Ureter (tissue), 1 donor: ENCODE results near the gene GART. TPM values are rescaled to one million over a fixed set of nuclear protein-coding genes. Genes with fewer than 3 reads are reported as not detected.
"Not testable (repeated sequence)": the region's sequence is repeated elsewhere in the genome, so short reads cannot be mapped to it uniquely, and the experiment has no call there.

Source experiments
- DNase-seq: peaks from one replicate; pipeline ENCODE4 v3.0.0-alpha.2; 2020; ENCODE audit warnings: low spot score
- total RNA-seq: library from RNA; stranded (reverse); gene quantifications from one replicate; pipeline ENCODE4 v1.2.4, GENCODE V29; 2023
- donor health status: DM: yes; HTN: yes; CAD: no.

Gene GART
- total RNA-seq, 1 donor from 2014 or later = 103 TPM

DNA sequence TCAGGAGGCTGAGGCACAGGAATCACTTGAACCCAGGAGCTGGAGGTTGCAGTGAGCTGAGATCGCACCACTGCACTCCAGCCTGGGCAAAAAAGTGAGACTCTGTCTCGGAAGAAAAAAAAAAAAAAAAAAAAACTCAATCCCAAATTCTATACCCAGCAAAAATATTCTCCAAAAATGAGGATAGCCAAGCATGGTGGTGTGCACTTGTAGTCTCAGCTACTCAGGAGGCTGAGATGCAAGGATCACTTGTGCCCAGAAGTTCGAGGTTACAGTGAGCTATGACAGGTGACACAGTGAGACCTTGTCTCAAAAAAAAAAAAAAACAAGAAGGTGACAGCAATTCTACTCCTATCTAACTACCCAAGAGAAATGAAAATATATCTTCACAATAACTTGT is 68.6 kb downstream of the GART start:
- DNase-seq = no peak

DNA sequence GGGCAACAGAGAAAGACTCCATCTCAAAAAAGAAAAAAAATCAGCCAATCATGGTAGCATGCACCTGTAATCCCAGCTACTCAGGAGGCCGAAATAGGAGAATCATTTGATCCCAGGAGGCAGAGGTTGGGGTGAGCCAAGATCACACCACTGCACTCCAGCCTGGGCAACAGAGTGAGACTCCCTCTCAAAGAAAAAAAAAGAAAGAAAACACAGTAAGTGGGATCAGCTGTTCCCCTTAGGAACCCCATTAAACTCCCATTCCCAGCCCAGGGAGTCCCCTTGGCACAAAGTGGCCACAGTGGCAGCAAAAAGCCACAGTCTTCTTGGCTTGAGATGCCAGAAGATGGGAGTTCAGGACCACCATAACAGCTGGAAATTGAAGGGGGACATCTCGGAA is 71.2 kb downstream of the GART start:
- no peak for DNase-seq

DNA sequence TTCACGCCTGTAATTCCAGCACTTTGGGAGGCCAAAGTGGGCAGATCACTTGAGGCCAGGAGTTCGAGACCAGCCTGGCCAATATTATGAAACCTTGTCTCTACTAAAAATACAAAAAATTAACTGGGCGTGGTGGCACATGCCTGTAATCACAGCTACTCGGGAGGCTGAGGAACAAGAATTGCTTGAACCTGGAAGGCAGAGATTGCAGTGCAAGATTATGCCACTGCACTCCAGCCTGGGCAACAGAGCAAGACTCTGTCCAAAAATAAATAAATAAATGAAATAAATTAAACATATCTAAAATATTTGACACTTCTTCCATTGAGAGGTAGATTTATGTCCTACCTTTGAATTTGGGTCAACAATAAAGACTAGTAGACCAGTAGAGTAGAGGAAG is 72.7 kb downstream of the GART start:
- not testable (repeated sequence) for DNase-seq

DNA sequence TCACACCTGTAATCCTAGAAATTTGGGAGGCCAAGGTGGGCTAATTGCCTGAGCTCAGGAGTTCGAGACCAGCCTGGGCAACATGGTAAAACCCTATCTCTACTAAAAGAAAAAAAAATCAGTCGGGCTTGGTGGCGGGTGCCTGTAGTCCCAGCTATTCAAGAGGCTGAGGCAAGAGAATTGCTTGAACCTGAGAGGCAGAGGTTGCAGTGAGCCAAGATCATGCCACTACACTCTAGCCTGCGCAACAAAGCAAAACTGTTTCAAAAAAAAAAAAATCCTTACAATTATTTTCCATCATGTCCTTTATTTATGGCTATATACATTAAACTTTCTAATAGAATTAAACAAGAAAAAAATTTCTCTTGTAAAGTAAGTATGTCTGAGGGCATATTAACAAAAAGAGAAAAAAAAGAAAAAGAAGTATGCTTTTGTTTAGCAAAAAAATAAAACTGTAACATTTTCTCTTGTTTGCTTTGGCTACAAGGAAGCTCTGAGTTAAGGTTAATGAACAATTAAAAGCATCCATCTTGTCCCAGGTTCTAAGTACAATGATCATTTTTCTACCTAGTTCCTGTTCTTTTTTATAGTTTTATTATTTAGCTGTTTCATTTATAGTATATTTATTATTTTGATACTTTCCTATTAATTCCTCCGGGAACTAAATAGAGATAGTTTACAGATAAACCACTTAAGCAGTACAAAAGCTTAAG is 80.2 kb downstream of the GART start:
- no peak for DNase-seq

DNA sequence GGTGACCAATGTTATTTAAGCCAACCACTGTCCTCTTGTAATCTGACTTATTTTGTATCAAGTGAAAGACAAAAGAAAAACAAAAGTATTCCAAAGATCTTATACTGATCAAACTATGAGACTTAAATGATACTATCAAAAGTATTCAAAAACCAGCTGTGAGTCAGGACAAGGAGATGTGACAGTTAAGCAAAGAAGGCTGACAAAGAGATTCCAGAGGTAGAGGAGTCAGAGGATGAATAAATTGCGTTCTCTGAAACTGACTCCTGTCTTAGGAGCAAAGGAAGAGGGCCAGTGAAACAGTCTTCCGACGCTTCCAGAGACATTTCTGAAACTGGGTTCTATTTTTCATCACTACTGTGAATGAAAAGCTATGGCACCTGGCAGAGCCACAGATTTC is 83.1 kb downstream of the GART start:
- DNase-seq = no peak

DNA sequence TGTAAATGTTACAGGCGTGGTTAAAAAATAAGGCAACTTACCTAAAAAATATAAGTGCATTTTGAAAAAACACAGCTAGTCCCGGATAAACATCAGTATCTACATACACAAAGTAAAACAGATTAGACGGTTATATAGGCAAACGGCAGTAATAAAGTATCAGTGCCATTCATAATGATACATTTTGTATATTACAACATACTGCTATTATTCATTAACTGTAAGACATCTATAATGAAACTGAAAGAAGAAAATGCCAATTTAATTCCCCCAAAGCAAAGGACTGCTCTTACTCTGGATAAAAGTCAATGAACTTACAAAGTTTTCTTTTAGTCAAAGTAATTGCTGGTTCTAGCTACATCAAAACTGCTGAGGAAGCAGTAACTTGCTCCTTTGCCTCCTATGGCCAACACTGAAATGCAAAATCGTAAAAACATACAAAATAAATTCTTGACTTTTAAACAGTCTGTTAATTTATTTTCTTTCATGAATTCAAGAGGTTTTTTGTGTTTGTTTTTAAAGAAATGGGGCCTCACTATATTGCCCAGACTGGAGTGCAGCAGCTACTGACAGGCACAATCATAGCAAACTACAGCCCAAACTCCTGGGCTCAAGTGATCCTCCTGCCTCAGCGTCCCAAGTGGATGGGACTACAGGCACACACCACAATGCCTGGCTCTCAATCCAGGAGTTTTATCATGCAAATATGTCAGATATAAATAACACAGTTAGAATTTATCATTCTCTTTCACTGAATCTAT is 86.1 kb downstream of the GART start:
- no peak for DNase-seq

Other genes with a start within 250 kb of the GART start
- gene IFNAR1, start 217.1 kb downstream of the GART start, total RNA-seq = 48.7 TPM
- 59.0 TPM for gene IFNGR2, start 138.7 kb downstream of the GART start, total RNA-seq
- gene TMEM50B, start 62.1 kb downstream of the GART start, total RNA-seq = 84.5 TPM
- gene DNAJC28, start 50.4 kb downstream of the GART start, total RNA-seq = 1.2 TPM
- gene SON, start 921 bp upstream of the GART start, total RNA-seq = 390 TPM
- 6.5 TPM for gene DONSON, start 46.6 kb upstream of the GART start, total RNA-seq
- gene CRYZL1, start 99.6 kb upstream of the GART start, total RNA-seq = 54.0 TPM
- gene ITSN1, start 100.4 kb upstream of the GART start, total RNA-seq = 52.5 TPM